H9 (cell line): ENCODE results near the gene MGST1. TPM values are rescaled to one million over a fixed set of nuclear protein-coding genes. Genes with fewer than 3 reads are reported as not detected.

Source experiments
- DNase-seq: peaks from one replicate; pipeline ENCODE4 v3.0.0-alpha.2; 2017
- H2AFZ ChIP-seq: one replicate; pipeline ENCODE4 v1.6.1; 2013; ENCODE audit warnings: mild to moderate bottlenecking, low read length, control low read depth, moderate library complexity
- H2AK5ac ChIP-seq: 2 replicates; pipeline ENCODE4 v1.6.1; 2013; ENCODE audit warnings: low read length, control low read depth, mixed read lengths; ENCODE audit not compliant: insufficient read length
- H2BK120ac ChIP-seq: one replicate; pipeline ENCODE4 v1.6.1; 2013; ENCODE audit warnings: low read depth, mild to moderate bottlenecking, low read length, control low read depth, inconsistent platforms; ENCODE audit not compliant: poor library complexity, severe bottlenecking
- H2BK12ac ChIP-seq: 2 replicates; pipeline ENCODE4 v1.6.1; 2013; ENCODE audit warnings: low read length, control low read depth, mixed read lengths, low read depth; ENCODE audit not compliant: insufficient read length
- H2BK15ac ChIP-seq: 2 replicates; pipeline ENCODE4 v1.6.1; 2013; ENCODE audit warnings: low read depth, low read length, control low read depth
- H2BK20ac ChIP-seq: one replicate; pipeline ENCODE4 v1.6.1; 2013; ENCODE audit warnings: low read depth, mild to moderate bottlenecking, low read length, control low read depth, inconsistent platforms; ENCODE audit not compliant: poor library complexity, severe bottlenecking
- H2BK5ac ChIP-seq: 2 replicates; pipeline ENCODE4 v1.6.1; 2013; ENCODE audit warnings: low read length, control low read depth, mixed read lengths; ENCODE audit not compliant: insufficient read length
- H3K14ac ChIP-seq: 2 replicates; pipeline ENCODE4 v1.6.1; 2013; ENCODE audit warnings: low read length, control low read depth; ENCODE audit not compliant: insufficient read depth
- H3K18ac ChIP-seq: 2 replicates; pipeline ENCODE4 v1.6.1; 2013; ENCODE audit warnings: low read depth, mild to moderate bottlenecking, mixed read lengths, low read length, control low read depth; ENCODE audit not compliant: insufficient read length
- H3K23ac ChIP-seq: 2 replicates; pipeline ENCODE4 v1.6.1; 2013; ENCODE audit warnings: low read length, control low read depth, mixed read lengths, low read depth; ENCODE audit not compliant: insufficient read length
- H3K23me2 ChIP-seq: 2 replicates; pipeline ENCODE4 v1.6.1; 2013; ENCODE audit warnings: low read depth, mild to moderate bottlenecking, mixed read lengths, low read length, control low read depth; ENCODE audit not compliant: insufficient read length, poor library complexity, severe bottlenecking
- H3K27ac ChIP-seq: 2 replicates; pipeline ENCODE4 v1.5.1; 2013; ENCODE audit warnings: low read length, control low read depth, mixed read lengths, low read depth; ENCODE audit not compliant: insufficient read length
- H3K27me3 ChIP-seq: 2 replicates; pipeline ENCODE4 v1.6.1; 2013; ENCODE audit warnings: low read length, control low read depth, inconsistent platforms; ENCODE audit not compliant: insufficient read depth
- H3K4ac ChIP-seq: 2 replicates; pipeline ENCODE4 v1.6.1; 2013; ENCODE audit warnings: low read depth, mild to moderate bottlenecking, control low read depth, inconsistent platforms, low read length, moderate library complexity
- H3K4me1 ChIP-seq: 2 replicates; pipeline ENCODE4 v1.6.1; 2013; ENCODE audit warnings: low read length, control low read depth, inconsistent platforms; ENCODE audit not compliant: insufficient read depth
- H3K4me2 ChIP-seq: 2 replicates; pipeline ENCODE4 v1.6.1; 2013; ENCODE audit warnings: low read length, control low read depth, mixed read lengths; ENCODE audit not compliant: insufficient read length, insufficient read depth
- H3K56ac ChIP-seq: 2 replicates; pipeline ENCODE4 v1.6.1; 2013; ENCODE audit warnings: low read depth, mild to moderate bottlenecking, mixed read lengths, low read length, control low read depth; ENCODE audit not compliant: insufficient read length
- H3K79me1 ChIP-seq: 2 replicates; pipeline ENCODE4 v1.6.1; 2013; ENCODE audit warnings: low read depth, mild to moderate bottlenecking, moderate library complexity, low read length, control low read depth, inconsistent platforms; ENCODE audit not compliant: insufficient read depth, poor library complexity, severe bottlenecking
- H3K79me2 ChIP-seq: 2 replicates; pipeline ENCODE4 v1.6.1; 2013; ENCODE audit warnings: low read length, control low read depth, inconsistent platforms; ENCODE audit not compliant: insufficient read depth
- H3K9ac ChIP-seq: 2 replicates; pipeline ENCODE4 v1.6.1; 2013; ENCODE audit warnings: low read length, control low read depth, mixed read lengths; ENCODE audit not compliant: insufficient read length; ENCODE audit errors: extremely low read depth
- H3K9me3 ChIP-seq: one replicate; pipeline ENCODE4 v1.6.1; 2013; ENCODE audit warnings: low read depth, low read length, inconsistent platforms; ENCODE audit not compliant: control insufficient read depth
- H3T11ph ChIP-seq: one replicate; pipeline ENCODE4 v1.6.1; 2013; ENCODE audit warnings: mild to moderate bottlenecking, low read length, control low read depth, inconsistent platforms
- H4K20me1 ChIP-seq: one replicate; pipeline ENCODE4 v1.6.1; 2013; ENCODE audit not compliant: control insufficient read depth, insufficient read length, insufficient read depth
- H4K5ac ChIP-seq: 2 replicates; pipeline ENCODE4 v1.6.1; 2013; ENCODE audit warnings: low read depth, mild to moderate bottlenecking, mixed read lengths, low read length, control low read depth; ENCODE audit not compliant: insufficient read length
- H4K8ac ChIP-seq: replicated peaks from 2 replicates; pipeline ENCODE4 v1.6.1; 2013; ENCODE audit warnings: low read length, control low read depth, mixed read lengths, low read depth; ENCODE audit not compliant: insufficient read length
- H4K91ac ChIP-seq: 2 replicates; pipeline ENCODE4 v1.6.1; 2013; ENCODE audit warnings: low read depth, mild to moderate bottlenecking, moderate library complexity, mixed read lengths, low read length, control low read depth; ENCODE audit not compliant: insufficient read length
- H3K27ac Mint-ChIP-seq, 3 experiments: 2 replicates in 2 of 3; 3 replicates in 1 of 3; pipeline ENCODE4 v1.8.0; 2020 to 2021; ENCODE audit warnings: mixed read lengths in 3 of 3, mild to moderate bottlenecking in 1 of 3, moderate library complexity in 1 of 3
- H3K27me3 Mint-ChIP-seq: 2 replicates; pipeline ENCODE4 v1.8.0; 2021; ENCODE audit warnings: low read depth, mild to moderate bottlenecking, moderate library complexity, mixed read lengths
- H3K36me3 Mint-ChIP-seq, 3 experiments: 2 replicates in 2 of 3; 3 replicates in 1 of 3; pipeline ENCODE4 v1.8.0; 2020 to 2021; ENCODE audit warnings: low read depth in 3 of 3, mixed read lengths in 3 of 3; ENCODE audit not compliant: insufficient read depth in 1 of 3
- H3K4me1 Mint-ChIP-seq, 2 experiments: 2 replicates each; pipeline ENCODE4 v1.8.0; 2020; ENCODE audit warnings: mixed read lengths in 2 of 2
- H3K4me3 Mint-ChIP-seq, 2 experiments: 2 replicates in 1 of 2; 3 replicates in 1 of 2; pipeline ENCODE4 v1.8.0; 2020 to 2021; ENCODE audit warnings: mild to moderate bottlenecking in 2 of 2, mixed read lengths in 2 of 2, moderate library complexity in 1 of 2
- H3K9me3 Mint-ChIP-seq, 2 experiments: 2 replicates in 1 of 2; 3 replicates in 1 of 2; pipeline ENCODE4 v1.8.0; 2020; ENCODE audit warnings: mild to moderate bottlenecking in 2 of 2, mixed read lengths in 2 of 2, moderate library complexity in 1 of 2
- CTCF ChIP-seq: fragments of 200-600 bp; sonication (generic); conservative IDR thresholded peaks from 3 replicates; pipeline ENCODE4 v1.8.0; 2021; ENCODE audit warnings: antibody characterized with exemption, mild to moderate bottlenecking
- WGBS: extraction: QIAGEN DNeasy Blood & Tissue Kit; methylation state at CpG from one replicate; pipeline ENCODE4 v1.1.7; 2013; ENCODE audit warnings: missing lambda C conversion rate, low lambda C conversion rate, mixed read lengths; ENCODE audit not compliant: insufficient read length; ENCODE audit errors: extremely low coverage; 5-methylcytosine and 5-hydroxymethylcytosine counted together
- total RNA-seq: library from RNA; stranded (reverse); gene quantifications from 2 replicates; pipeline ENCODE4 v1.2.1, GENCODE V29; 2021

MGST1 gene
- total RNA-seq, 1 experiment from 2014 or later = 235 TPM

- H3K36me3 Mint-ChIP-seq = peaks cover 13 to 36% (median 13%) of the 10 kb centered on the region in 3 experiments
- H4K8ac ChIP-seq = no peak overlapping the region
- no peak for TF ChIP-seq CTCF
- H3K9me3 Mint-ChIP-seq = peaks cover 8 to 26% of the 10 kb centered on the region in 2 experiments; a peak in 4 of 5 replicates
- H3K9ac ChIP-seq = no peak overlapping the region
- no peaks in the 10 kb centered on the region for H4K20me1 ChIP-seq
- H2AK5ac ChIP-seq = no peak overlapping the region
- no peaks in the 10 kb centered on the region for H3K4me1 ChIP-seq
- no peaks in the 10 kb centered on the region for H3K4me1 Mint-ChIP-seq
- no peaks in the 10 kb centered on the region for H3K23me2 ChIP-seq
- no peak overlapping the region for H2BK20ac ChIP-seq
- H3K27ac Mint-ChIP-seq = no peak overlapping the region
- DNase-seq = no peak
- no peaks in the 10 kb centered on the region for H3K27me3 Mint-ChIP-seq
- H2BK120ac ChIP-seq = no peak overlapping the region
- no peaks in the 10 kb centered on the region for H3K79me1 ChIP-seq
- no peak overlapping the region for H3K4me2 ChIP-seq
- no peak overlapping the region for H4K5ac ChIP-seq
- H2BK15ac ChIP-seq = no peak overlapping the region
- H2AFZ ChIP-seq = no peak overlapping the region
- no peaks in the 10 kb centered on the region; the same call in 1 of the 2 replicates for H3K27me3 ChIP-seq
- WGBS = no CpG with 5 or more reads among the region's 1 CpG
- H3K4me3 Mint-ChIP-seq = no peak overlapping the region
- H2BK5ac ChIP-seq = no peak overlapping the region
- no peak overlapping the region for H3K23ac ChIP-seq
- H3T11ph ChIP-seq = no peak overlapping the region
- H3K56ac ChIP-seq = no peak overlapping the region
- H4K91ac ChIP-seq = no peak overlapping the region
- H3K18ac ChIP-seq = no peak overlapping the region
- H3K79me2 ChIP-seq = no peaks in the 10 kb centered on the region
- H3K9me3 ChIP-seq = peaks cover 8% of the 10 kb centered on the region
- no peak overlapping the region for H3K27ac ChIP-seq
- H3K14ac ChIP-seq = no peak overlapping the region
- no peak overlapping the region for H3K4ac ChIP-seq
- no peak overlapping the region for H2BK12ac ChIP-seq
Observed at GRCh38 chr12:16392846-16393535, 45.5 kb downstream of the MGST1 start.
